ENCODE data around the gene PDK4. TPM values are rescaled to one million over a fixed set of nuclear protein-coding genes. Genes with fewer than 3 reads are reported as not detected.

Gene PDK4
- total and polyA plus RNA-seq, 2 of the 13 experiments (the other 11 are each of a cell fraction or from before 2014, with no cell fraction given): 0.04 TPM; not detected in 1

DNA sequence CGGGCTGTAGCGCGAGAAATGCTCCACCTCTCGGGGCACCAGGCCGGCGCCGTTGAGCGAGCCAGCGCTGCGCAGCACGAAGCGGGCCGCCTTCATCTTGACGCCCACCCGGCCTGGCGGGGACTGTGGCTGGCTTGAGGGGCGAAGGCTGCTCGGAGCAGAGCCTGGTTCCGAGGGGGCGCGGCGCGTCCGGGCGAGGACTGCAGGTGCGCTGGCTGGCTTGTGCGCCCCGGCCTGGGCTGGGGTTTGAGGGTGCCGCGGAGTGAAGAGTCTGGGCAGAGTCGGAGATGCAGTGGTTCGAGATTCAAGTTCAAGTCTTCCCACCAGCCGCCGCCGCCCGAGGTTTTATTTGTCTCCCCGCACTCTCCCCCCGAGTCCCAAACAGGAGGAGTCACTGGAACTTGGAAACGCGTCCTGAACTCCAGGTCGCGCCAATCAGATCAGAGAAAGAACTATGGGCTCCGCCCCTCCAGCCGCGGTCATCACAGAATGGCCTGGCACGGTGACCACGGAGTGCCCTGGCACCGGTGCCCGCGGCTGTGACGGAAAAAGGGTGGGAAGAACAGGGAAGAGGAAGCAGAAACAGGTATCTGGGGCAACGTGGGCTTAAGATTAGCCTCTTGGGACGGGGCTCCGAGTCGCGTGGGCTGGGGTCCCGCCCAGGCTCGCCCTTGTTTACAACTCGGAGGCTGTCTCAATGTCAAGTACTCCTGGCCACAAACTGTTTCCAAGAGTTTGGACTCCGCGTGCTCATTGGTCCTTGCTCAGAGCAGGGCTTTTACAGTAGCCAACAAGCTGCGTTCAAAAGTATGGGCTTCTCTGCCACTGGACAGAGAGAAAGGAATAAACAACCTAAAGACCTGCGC is at the start of gene PDK4 (continued):
- TF ChIP-seq, protein P1, sequence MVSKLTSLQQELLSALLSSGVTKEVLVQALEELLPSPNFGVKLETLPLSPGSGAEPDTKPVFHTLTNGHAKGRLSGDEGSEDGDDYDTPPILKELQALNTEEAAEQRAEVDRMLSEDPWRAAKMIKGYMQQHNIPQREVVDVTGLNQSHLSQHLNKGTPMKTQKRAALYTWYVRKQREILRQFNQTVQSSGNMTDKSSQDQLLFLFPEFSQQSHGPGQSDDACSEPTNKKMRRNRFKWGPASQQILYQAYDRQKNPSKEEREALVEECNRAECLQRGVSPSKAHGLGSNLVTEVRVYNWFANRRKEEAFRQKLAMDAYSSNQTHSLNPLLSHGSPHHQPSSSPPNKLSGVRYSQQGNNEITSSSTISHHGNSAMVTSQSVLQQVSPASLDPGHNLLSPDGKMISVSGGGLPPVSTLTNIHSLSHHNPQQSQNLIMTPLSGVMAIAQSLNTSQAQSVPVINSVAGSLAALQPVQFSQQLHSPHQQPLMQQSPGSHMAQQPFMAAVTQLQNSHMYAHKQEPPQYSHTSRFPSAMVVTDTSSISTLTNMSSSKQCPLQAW (CRISPR knock-in tag; IDR thresholded peaks at IDR 0.05): no peak
- TF ChIP-seq ZNF501 (CRISPR knock-in tag; IDR thresholded peaks at IDR 0.05): peak; percentile 56; the same call in 1 of the 2 replicates
- TF ChIP-seq, protein P2, sequence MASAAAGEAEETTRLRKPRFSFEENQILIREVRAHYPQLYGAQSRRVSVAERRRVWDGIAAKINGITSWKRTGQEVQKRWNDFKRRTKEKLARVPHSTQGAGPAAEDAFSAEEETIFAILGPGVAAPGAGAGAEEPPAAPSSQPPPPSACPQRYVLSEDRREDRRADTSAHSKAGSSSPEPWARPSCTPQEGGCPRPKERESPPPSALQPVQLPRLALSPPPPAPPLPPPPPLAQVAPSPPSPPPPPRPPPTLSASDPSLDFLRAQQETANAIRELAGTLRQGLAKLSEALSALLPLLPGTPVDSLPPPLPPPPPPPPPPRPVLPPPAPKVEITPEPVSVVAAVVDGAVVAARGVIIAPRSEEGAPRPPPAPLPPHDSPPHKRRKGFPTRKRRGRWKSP (CRISPR knock-in tag; IDR thresholded peaks at IDR 0.05): peak; percentile 73; the same call in 1 of the 2 replicates
- TF ChIP-seq ZNF563 (CRISPR knock-in tag; IDR thresholded peaks at IDR 0.05): peak; percentile 52; the same call in 1 of the 2 replicates
- TF ChIP-seq ZSCAN22 (CRISPR knock-in tag; IDR thresholded peaks at IDR 0.05): no peak
- TF ChIP-seq HOXA5 (CRISPR knock-in tag; IDR thresholded peaks at IDR 0.05): no peak
- TF ChIP-seq, protein P3, sequence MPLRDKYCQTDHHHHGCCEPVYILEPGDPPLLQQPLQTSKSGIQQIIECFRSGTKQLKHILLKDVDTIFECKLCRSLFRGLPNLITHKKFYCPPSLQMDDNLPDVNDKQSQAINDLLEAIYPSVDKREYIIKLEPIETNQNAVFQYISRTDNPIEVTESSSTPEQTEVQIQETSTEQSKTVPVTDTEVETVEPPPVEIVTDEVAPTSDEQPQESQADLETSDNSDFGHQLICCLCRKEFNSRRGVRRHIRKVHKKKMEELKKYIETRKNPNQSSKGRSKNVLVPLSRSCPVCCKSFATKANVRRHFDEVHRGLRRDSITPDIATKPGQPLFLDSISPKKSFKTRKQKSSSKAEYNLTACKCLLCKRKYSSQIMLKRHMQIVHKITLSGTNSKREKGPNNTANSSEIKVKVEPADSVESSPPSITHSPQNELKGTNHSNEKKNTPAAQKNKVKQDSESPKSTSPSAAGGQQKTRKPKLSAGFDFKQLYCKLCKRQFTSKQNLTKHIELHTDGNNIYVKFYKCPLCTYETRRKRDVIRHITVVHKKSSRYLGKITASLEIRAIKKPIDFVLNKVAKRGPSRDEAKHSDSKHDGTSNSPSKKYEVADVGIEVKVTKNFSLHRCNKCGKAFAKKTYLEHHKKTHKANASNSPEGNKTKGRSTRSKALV (CRISPR knock-in tag; IDR thresholded peaks at IDR 0.05): peak; percentile 73; the same call in 1 of the 2 replicates
- no peak; the same call in 1 of the 2 replicates for TF ChIP-seq ATF7-NPFF (CRISPR knock-in tag; IDR thresholded peaks at IDR 0.05; ENCODE audit: low read depth)
- TF ChIP-seq ZNF768 (CRISPR knock-in tag; IDR thresholded peaks at IDR 0.05): peak; percentile 34; the same call in 1 of the 2 replicates
- TF ChIP-seq KDM2A (CRISPR knock-in tag; IDR thresholded peaks at IDR 0.05; ENCODE audit: borderline replicate concordance, low read depth): 0 out of 2 replicates have a peak, but pooled peaks have one; percentile 9
- TF ChIP-seq SP4 (CRISPR knock-in tag; IDR thresholded peaks at IDR 0.05): 0 out of 2 replicates have a peak, but pooled peaks have one; percentile 19
- 0 out of 2 replicates have a peak, but pooled peaks have one; percentile 49 for TF ChIP-seq EED (CRISPR knock-in tag; IDR thresholded peaks at IDR 0.05)
- TF ChIP-seq HNRNPL (IDR thresholded peaks at IDR 0.05; ENCODE audit: low read depth, low read length): peak; percentile 91
- TF ChIP-seq SAFB2 (CRISPR knock-in tag; IDR thresholded peaks at IDR 0.05; ENCODE audit: borderline replicate concordance, low read depth): 0 out of 2 replicates have a peak, but pooled peaks have one; percentile 47
- 0 out of 2 replicates have a peak, but pooled peaks have one; percentile 52 for TF ChIP-seq TBX2 (CRISPR knock-in tag; IDR thresholded peaks at IDR 0.05; ENCODE audit: borderline replicate concordance)
- TF ChIP-seq, protein P4, sequence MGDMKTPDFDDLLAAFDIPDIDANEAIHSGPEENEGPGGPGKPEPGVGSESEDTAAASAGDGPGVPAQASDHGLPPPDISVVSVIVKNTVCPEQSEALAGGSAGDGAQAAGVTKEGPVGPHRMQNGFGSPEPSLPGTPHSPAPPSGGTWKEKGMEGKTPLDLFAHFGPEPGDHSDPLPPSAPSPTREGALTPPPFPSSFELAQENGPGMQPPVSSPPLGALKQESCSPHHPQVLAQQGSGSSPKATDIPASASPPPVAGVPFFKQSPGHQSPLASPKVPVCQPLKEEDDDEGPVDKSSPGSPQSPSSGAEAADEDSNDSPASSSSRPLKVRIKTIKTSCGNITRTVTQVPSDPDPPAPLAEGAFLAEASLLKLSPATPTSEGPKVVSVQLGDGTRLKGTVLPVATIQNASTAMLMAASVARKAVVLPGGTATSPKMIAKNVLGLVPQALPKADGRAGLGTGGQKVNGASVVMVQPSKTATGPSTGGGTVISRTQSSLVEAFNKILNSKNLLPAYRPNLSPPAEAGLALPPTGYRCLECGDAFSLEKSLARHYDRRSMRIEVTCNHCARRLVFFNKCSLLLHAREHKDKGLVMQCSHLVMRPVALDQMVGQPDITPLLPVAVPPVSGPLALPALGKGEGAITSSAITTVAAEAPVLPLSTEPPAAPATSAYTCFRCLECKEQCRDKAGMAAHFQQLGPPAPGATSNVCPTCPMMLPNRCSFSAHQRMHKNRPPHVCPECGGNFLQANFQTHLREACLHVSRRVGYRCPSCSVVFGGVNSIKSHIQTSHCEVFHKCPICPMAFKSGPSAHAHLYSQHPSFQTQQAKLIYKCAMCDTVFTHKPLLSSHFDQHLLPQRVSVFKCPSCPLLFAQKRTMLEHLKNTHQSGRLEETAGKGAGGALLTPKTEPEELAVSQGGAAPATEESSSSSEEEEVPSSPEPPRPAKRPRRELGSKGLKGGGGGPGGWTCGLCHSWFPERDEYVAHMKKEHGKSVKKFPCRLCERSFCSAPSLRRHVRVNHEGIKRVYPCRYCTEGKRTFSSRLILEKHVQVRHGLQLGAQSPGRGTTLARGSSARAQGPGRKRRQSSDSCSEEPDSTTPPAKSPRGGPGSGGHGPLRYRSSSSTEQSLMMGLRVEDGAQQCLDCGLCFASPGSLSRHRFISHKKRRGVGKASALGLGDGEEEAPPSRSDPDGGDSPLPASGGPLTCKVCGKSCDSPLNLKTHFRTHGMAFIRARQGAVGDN (CRISPR knock-in tag; IDR thresholded peaks at IDR 0.05): peak; percentile 80
- peak; percentile 56; the same call in 1 of the 2 replicates for TF ChIP-seq RNF2 (conservative IDR thresholded peaks at IDR 0.05; ENCODE audit: low read depth)
